Tibial artery (tissue), 4 donors: Measurements from ENCODE around the gene RNF14.
"Not testable (repeated sequence)": the region's sequence is repeated elsewhere in the genome, so short reads cannot be mapped to it uniquely, and the experiment has no call there.

Experiments used
- DNase-seq, 2 donors: peaks; one replicate each; pipeline ENCODE4 v3.0.0-alpha.2; 2019
- H3K27ac ChIP-seq, 2 donors: fragments of 200-600 bp; sonication (generic) in 1 of 2; 1 replicate in 1 of 2; 2 replicates in 1 of 2; pipeline ENCODE4 v1.5.1; 2018 to 2019; ENCODE audit warnings: mild to moderate bottlenecking in 1 of 2
- H3K27me3 ChIP-seq, 2 donors: fragments of 200-600 bp; sonication (generic) in 1 of 2; one replicate each; pipeline versions ENCODE4 v1.5.1 to v1.6.0; 2016 to 2019
- H3K36me3 ChIP-seq, 3 donors: fragments of 200-600 bp; sonication (generic) in 2 of 3; one replicate each; pipeline ENCODE4 v1.5.1; 2016 to 2019; ENCODE audit warnings: mild to moderate bottlenecking in 2 of 3
- H3K4me1 ChIP-seq, 4 donors: fragments of 200-600 bp; sonication (generic) in 2 of 4; 1 replicate in 3 of 4; 2 replicates in 1 of 4; pipeline ENCODE4 v1.5.1; 2016 to 2019
- H3K4me3 ChIP-seq, 2 donors: fragments of 200-600 bp; sonication (generic) in 1 of 2; 1 replicate in 1 of 2; 2 replicates in 1 of 2; pipeline ENCODE4 v1.5.1; 2018 to 2019; ENCODE audit warnings: mild to moderate bottlenecking in 2 of 2
- H3K9me3 ChIP-seq, 3 donors: fragments of 200-600 bp; sonication (generic) in 1 of 3; one replicate each; pipeline ENCODE4 v1.5.1; 2016 to 2019
- CTCF ChIP-seq, 2 experiments: fragments of 200-600 bp in 1 of 2; fragments of 450-650 bp in 1 of 2; IDR thresholded peaks; one replicate each; pipeline ENCODE4 v1.5.1; 2017 to 2019; ENCODE audit warnings: antibody characterized with exemption in 2 of 2, mild to moderate bottlenecking in 1 of 2, moderate library complexity in 1 of 2
- intact Hi-C: fragments of 100-400 bp; cut with DNase I; formaldehyde crosslinking; loops from one replicate; pipeline ENCODE4 v1.15.0; 2023; ENCODE audit warnings: low total_unique reads

The RNF14 gene

GRCh38 chr5:142032150-142032549 lies 63.2 kb downstream of the RNF14 start:
- no peak for TF ChIP-seq CTCF (IDR thresholded peaks at IDR 0.05)
- Histone ChIP-seq H3K9me3 (no peaks in the 10 kb centered on the region), H3K27ac (no peak overlapping the region), H3K36me3 (no peaks in the 10 kb centered on the region), H3K27me3 (no peaks in the 10 kb centered on the region), H3K4me1 (no peaks in the 10 kb centered on the region), H3K4me3 (no peak overlapping the region)
- intact Hi-C loops: no loop called here
- no peak for DNase-seq

GRCh38 chr5:142032747-142033631 lies 64.1 kb downstream of the RNF14 start:
- Histone ChIP-seq H3K4me3 (no peak overlapping the region), H3K27ac (no peak overlapping the region), H3K4me1 (no peaks in the 10 kb centered on the region), H3K27me3 (no peaks in the 10 kb centered on the region), H3K9me3 (no peaks in the 10 kb centered on the region), H3K36me3 (no peaks in the 10 kb centered on the region)
- DNase-seq: no peak
- TF ChIP-seq CTCF (IDR thresholded peaks at IDR 0.05): no peak
- intact Hi-C loops: no loop called here

- H3K27me3 ChIP-seq, H3K4me1 ChIP-seq, intact Hi-C loops, DNase-seq, H3K9me3 ChIP-seq, H3K36me3 ChIP-seq, H3K4me3 ChIP-seq, H3K27ac ChIP-seq: not testable (repeated sequence)
These were observed 65.0 kb downstream of the RNF14 start for GRCh38 chr5:142033632-142034567.

GRCh38 chr5:142034994-142035393 lies 66.1 kb downstream of the RNF14 start:
- no peak for DNase-seq
- no peak overlapping the region for H3K4me3 ChIP-seq
- H3K27ac ChIP-seq: no peak overlapping the region
- H3K36me3 ChIP-seq: no peaks in the 10 kb centered on the region
- no peaks in the 10 kb centered on the region for H3K9me3 ChIP-seq
- intact Hi-C loops: no loop called here
- TF ChIP-seq CTCF (IDR thresholded peaks at IDR 0.05): no peak
- H3K4me1 ChIP-seq: no peaks in the 10 kb centered on the region
- no peaks in the 10 kb centered on the region for H3K27me3 ChIP-seq

- H3K9me3 ChIP-seq: no peaks in the 10 kb centered on the region
- intact Hi-C loops: no loop called here
- DNase-seq: no peak
- no peaks in the 10 kb centered on the region for H3K36me3 ChIP-seq
- no peaks in the 10 kb centered on the region for H3K27me3 ChIP-seq
- no peaks in the 10 kb centered on the region for H3K4me1 ChIP-seq
- H3K4me3 ChIP-seq: no peak overlapping the region
- no peak for TF ChIP-seq CTCF (IDR thresholded peaks at IDR 0.05)
- no peak overlapping the region for H3K27ac ChIP-seq
These were observed 68.0 kb downstream of the RNF14 start for GRCh38 chr5:142036918-142037317.

- H3K9me3 ChIP-seq, H3K27me3 ChIP-seq, H3K4me1 ChIP-seq, intact Hi-C loops, H3K27ac ChIP-seq, H3K4me3 ChIP-seq, DNase-seq, H3K36me3 ChIP-seq: not testable (repeated sequence)
These were observed 68.7 kb downstream of the RNF14 start for GRCh38 chr5:142037599-142037998.
